HAP-1 (cell line): ENCODE data around the gene ADGRL3.

ENCODE experiments used
- DNase-seq, 2 experiments: peaks; one replicate each; pipeline ENCODE4 v3.0.0-alpha.2; 2016 to 2020; ENCODE audit warnings: low spot score in 2 of 2
- H3K27me3 ChIP-seq: fragments of 250-450 bp; sonication (Bioruptor Pico); 2 replicates; pipeline ENCODE4 v1.5.1; 2020; ENCODE audit warnings: low read depth, mild to moderate bottlenecking, moderate library complexity
- H3K36me3 ChIP-seq: fragments of 250-450 bp; sonication (Bioruptor Pico); replicated peaks from 2 replicates; pipeline ENCODE4 v1.5.1; 2020; ENCODE audit warnings: mild to moderate bottlenecking
- H3K4me1 ChIP-seq: fragments of 250-450 bp; sonication (Bioruptor Pico); 2 replicates; pipeline ENCODE4 v1.5.1; 2020; ENCODE audit warnings: mild to moderate bottlenecking
- H3K4me3 ChIP-seq: fragments of 250-450 bp; sonication (Bioruptor Pico); 2 replicates; pipeline ENCODE4 v1.5.1; 2020; ENCODE audit warnings: mild to moderate bottlenecking, moderate library complexity
- H3K9me3 ChIP-seq: fragments of 250-450 bp; sonication (Bioruptor Pico); 2 replicates; pipeline ENCODE4 v1.5.1; 2020; ENCODE audit warnings: mild to moderate bottlenecking, moderate library complexity
- in situ Hi-C: fragments of 300-500 bp; cut with MboI; formaldehyde crosslinking; loops from 3 replicates; pipeline ENCODE4 v1.14.3; 2020; ENCODE audit warnings: low sequenced_read_pairs, inconsistent platforms, mixed read lengths

The ADGRL3 gene

GRCh38 chr4:61275241-61275640 is 75.1 kb downstream of the ADGRL3 start:
- peaks cover 7% of the 10 kb centered on the region for H3K4me1 ChIP-seq
- no peak overlapping the region for H3K4me3 ChIP-seq
- no peaks in the 10 kb centered on the region for H3K27me3 ChIP-seq
- H3K9me3 ChIP-seq, result no peaks in the 10 kb centered on the region
- DNase-seq, result no peak
- H3K36me3 ChIP-seq, result no peaks in the 10 kb centered on the region
- in situ Hi-C loops, result no loop called here

GRCh38 chr4:61276029-61276428 is 75.9 kb downstream of the ADGRL3 start:
- no peak overlapping the region for H3K4me3 ChIP-seq
- H3K9me3 ChIP-seq, result no peaks in the 10 kb centered on the region
- peaks cover 7% of the 10 kb centered on the region for H3K4me1 ChIP-seq
- H3K36me3 ChIP-seq, result no peaks in the 10 kb centered on the region
- H3K27me3 ChIP-seq, result no peaks in the 10 kb centered on the region
- in situ Hi-C loops, result no loop called here
- DNase-seq, result no peak

- H3K9me3 ChIP-seq, result no peaks in the 10 kb centered on the region
- peaks cover 11% of the 10 kb centered on the region for H3K4me1 ChIP-seq
- H3K4me3 ChIP-seq, result no peak overlapping the region
- in situ Hi-C loops, result no loop called here
- H3K36me3 ChIP-seq, result no peaks in the 10 kb centered on the region
- peak in 1 of 2 experiments; percentile 20 for DNase-seq
- H3K27me3 ChIP-seq, result no peaks in the 10 kb centered on the region
Measured at GRCh38 chr4:61277785-61278760, 77.9 kb downstream of the ADGRL3 start.

- H3K27me3 ChIP-seq, result no peaks in the 10 kb centered on the region
- H3K36me3 ChIP-seq, result no peaks in the 10 kb centered on the region
- no peak overlapping the region for H3K4me3 ChIP-seq
- H3K4me1 ChIP-seq, result peaks cover 5% of the 10 kb centered on the region
- DNase-seq, result no peak
- in situ Hi-C loops, result no loop called here
- H3K9me3 ChIP-seq, result no peaks in the 10 kb centered on the region
Measured at GRCh38 chr4:61292322-61292721, 92.2 kb downstream of the ADGRL3 start.

- Histone ChIP-seq H3K36me3 (no peaks in the 10 kb centered on the region), H3K27me3 (no peaks in the 10 kb centered on the region), H3K9me3 (no peaks in the 10 kb centered on the region), H3K4me3 (no peak overlapping the region), H3K4me1 (peaks cover 15% of the 10 kb centered on the region)
- DNase-seq, result no peak
- in situ Hi-C loops, result no loop called here
Measured at GRCh38 chr4:61293707-61294400, 93.7 kb downstream of the ADGRL3 start.

- Histone ChIP-seq H3K4me3 (no peak overlapping the region), H3K27me3 (no peaks in the 10 kb centered on the region), H3K36me3 (no peaks in the 10 kb centered on the region; the same call in 1 of the 2 replicates), H3K4me1 (peaks cover 24% of the 10 kb centered on the region), H3K9me3 (no peaks in the 10 kb centered on the region)
- no peak for DNase-seq
- in situ Hi-C loops, result no loop called here
Measured at GRCh38 chr4:61294936-61295335, 94.8 kb downstream of the ADGRL3 start.

GRCh38 chr4:61296144-61296543 is 96.0 kb downstream of the ADGRL3 start:
- no peaks in the 10 kb centered on the region for H3K9me3 ChIP-seq
- no peak for DNase-seq
- H3K4me1 ChIP-seq, result peaks cover 24% of the 10 kb centered on the region
- H3K36me3 ChIP-seq, result no peaks in the 10 kb centered on the region; the same call in 1 of the 2 replicates
- in situ Hi-C loops, result no loop called here
- H3K27me3 ChIP-seq, result no peaks in the 10 kb centered on the region
- H3K4me3 ChIP-seq, result no peak overlapping the region

- in situ Hi-C loops, result no loop called here
- peaks cover 24% of the 10 kb centered on the region for H3K4me1 ChIP-seq
- peak; percentile 52 to 95 for DNase-seq
- no peak overlapping the region for H3K4me3 ChIP-seq
- H3K36me3 ChIP-seq, result no peaks in the 10 kb centered on the region; the same call in 1 of the 2 replicates
- H3K27me3 ChIP-seq, result no peaks in the 10 kb centered on the region
- H3K9me3 ChIP-seq, result no peaks in the 10 kb centered on the region
Measured at GRCh38 chr4:61298178-61298740, 98.1 kb downstream of the ADGRL3 start.

GRCh38 chr4:61299316-61299715 is 99.2 kb downstream of the ADGRL3 start:
- H3K4me3 ChIP-seq, result no peak overlapping the region
- no peaks in the 10 kb centered on the region for H3K9me3 ChIP-seq
- no peaks in the 10 kb centered on the region for H3K27me3 ChIP-seq
- no peak for DNase-seq
- H3K4me1 ChIP-seq, result peaks cover 24% of the 10 kb centered on the region
- no peaks in the 10 kb centered on the region; the same call in 1 of the 2 replicates for H3K36me3 ChIP-seq
- in situ Hi-C loops, result no loop called here

- peaks cover 24% of the 10 kb centered on the region for H3K4me1 ChIP-seq
- H3K36me3 ChIP-seq, result no peaks in the 10 kb centered on the region; the same call in 1 of the 2 replicates
- no peaks in the 10 kb centered on the region for H3K27me3 ChIP-seq
- H3K4me3 ChIP-seq, result no peak overlapping the region
- in situ Hi-C loops, result no loop called here
- no peak for DNase-seq
- no peaks in the 10 kb centered on the region for H3K9me3 ChIP-seq
Measured at GRCh38 chr4:61300266-61300844, 100.2 kb downstream of the ADGRL3 start.

- Histone ChIP-seq H3K9me3 (no peaks in the 10 kb centered on the region), H3K27me3 (no peaks in the 10 kb centered on the region)
- DNase-seq, result no peak
Measured at GRCh38 chr4:61301271-61301670, 101.1 kb downstream of the ADGRL3 start.

GRCh38 chr4:61308033-61308432 is 107.9 kb downstream of the ADGRL3 start:
- in situ Hi-C loops, result no loop called here
- no peak for DNase-seq
- Histone ChIP-seq H3K4me1 (no peaks in the 10 kb centered on the region), H3K4me3 (no peak overlapping the region), H3K9me3 (no peaks in the 10 kb centered on the region), H3K36me3 (no peaks in the 10 kb centered on the region), H3K27me3 (no peaks in the 10 kb centered on the region)

More at GRCh38 chr4:61301271-61301670, 101.1 kb downstream of the ADGRL3 start:
- Histone ChIP-seq H3K4me3 (no peak overlapping the region), H3K4me1 (peaks cover 23% of the 10 kb centered on the region), H3K36me3 (no peaks in the 10 kb centered on the region; the same call in 1 of the 2 replicates)
- in situ Hi-C loops, result no loop called here

- Histone ChIP-seq H3K4me1 (no peaks in the 10 kb centered on the region), H3K27me3 (no peaks in the 10 kb centered on the region), H3K4me3 (no peak overlapping the region), H3K9me3 (no peaks in the 10 kb centered on the region), H3K36me3 (no peaks in the 10 kb centered on the region)
- no peak for DNase-seq
- in situ Hi-C loops, result no loop called here
Measured at GRCh38 chr4:61309616-61310015, 109.5 kb downstream of the ADGRL3 start.
